Ovary (tissue), 9 donors: ENCODE data around the gene AGBL4. TPM values are rescaled to one million over a fixed set of nuclear protein-coding genes. Genes with fewer than 3 reads are reported as not detected.

Source experiments
- DNase-seq, 5 donors: peaks; one replicate each; pipeline ENCODE4 v3.0.0-alpha.2; 2019 to 2020
- H3K27ac ChIP-seq, 2 donors: fragments of 200-600 bp; one replicate each; pipeline versions ENCODE4 v1.5.1 to v1.8.0; 2019 to 2022
- H3K27me3 ChIP-seq: fragments of 200-600 bp; one replicate; pipeline ENCODE4 v1.8.0; 2022
- H3K36me3 ChIP-seq: fragments of 200-600 bp; sonication (generic); one replicate; pipeline ENCODE4 v1.5.1; 2019
- H3K4me1 ChIP-seq: one replicate; pipeline ENCODE4 v1.8.1; 2013; ENCODE audit warnings: mild to moderate bottlenecking, moderate library complexity; ENCODE audit not compliant: insufficient read depth
- H3K4me3 ChIP-seq: fragments of 200-600 bp; sonication (generic); one replicate; pipeline ENCODE4 v1.5.1; 2017
- H3K9me3 ChIP-seq, 2 donors: fragments of 200-600 bp in 1 of 2; sonication (generic) in 1 of 2; one replicate each; pipeline versions ENCODE4 v1.5.1 to v1.8.1; 2013 to 2019; ENCODE audit warnings: mild to moderate bottlenecking in 1 of 2, moderate library complexity in 1 of 2
- EP300 ChIP-seq: sonication (generic); formaldehyde crosslinking; IDR thresholded peaks from one replicate; pipeline ENCODE4 v1.6.1; 2017; ENCODE audit warnings: antibody characterized with exemption
- POLR2A ChIP-seq: fragments of 450-650 bp; IDR thresholded peaks from one replicate; pipeline ENCODE4 v1.6.1; 2017; ENCODE audit warnings: antibody characterized with exemption, mild to moderate bottlenecking, moderate library complexity
- WGBS, 3 donors: extraction: QIAGEN DNeasy Blood & Tissue Kit in 1 of 3; methylation state at CpG; one replicate each; pipeline versions ENCODE4 v1.1.5 to v1.1.7; 2013 to 2017; 5-methylcytosine and 5-hydroxymethylcytosine counted together
- intact Hi-C, 4 donors: fragments of 100-400 bp; cut with DNase I; formaldehyde crosslinking; loops; one replicate each; pipeline versions ENCODE4 v1.11.0 to v1.15.1; 2022 to 2023
- polyA plus RNA-seq, 2 donors: library from polyadenylated mRNA; stranded (reverse); fragments of 200-250 nt in 1 of 2; fragments of 350-450 nt in 1 of 2; fragmentation: Illumina TruSeq in 1 of 2; extraction: RNeasy Lipid Tissue Mini Kit (QIAGEN cat#74804) in 1 of 2; gene quantifications; one replicate each; pipeline ENCODE4 v1.2.3, GENCODE V29; 2013 to 2014
- total RNA-seq, 7 donors: library from RNA; depleted of rRNA in 2 of 7; stranded (reverse); fragments of >200 nt in 2 of 7; fragmentation: NEBNext Ultra II Directional in 3 of 7; extraction: Animal tissue kit (Norgen Biotek cat#: 25700) in 3 of 7; gene quantifications; one replicate each; pipeline versions ENCODE4 v1.1.0 to v1.2.4, GENCODE V29; 2016 to 2023
- TF ChIP-seq, protein P1 (sequence below), 3 donors: fragments of 450-650 bp in 2 of 3; fragments of 200-600 bp in 1 of 3; IDR thresholded peaks; one replicate each; pipeline versions ENCODE4 v1.5.1 to v1.8.0; 2016 to 2022; ENCODE audit warnings: antibody characterized with exemption in 3 of 3, mild to moderate bottlenecking in 1 of 3
- donor health status: DM: no; HTN: no; CAD: no; lungs with moderate emphysema.
- donor health status: DM: no; HTN: no; CAD: no.
- donor health status: Bipolar disorder and iron deficiency.
- donor health status: DM: yes; HTN: yes; CAD: no.
- donor health status: DM: no; HTN: no; CAD: no.
- donor health status: DM: yes; HTN: yes; CAD: no.

Gene AGBL4
- total and polyA plus RNA-seq, 9 donors: 0.15 to 6.2 (median 0.64) TPM

DNA sequence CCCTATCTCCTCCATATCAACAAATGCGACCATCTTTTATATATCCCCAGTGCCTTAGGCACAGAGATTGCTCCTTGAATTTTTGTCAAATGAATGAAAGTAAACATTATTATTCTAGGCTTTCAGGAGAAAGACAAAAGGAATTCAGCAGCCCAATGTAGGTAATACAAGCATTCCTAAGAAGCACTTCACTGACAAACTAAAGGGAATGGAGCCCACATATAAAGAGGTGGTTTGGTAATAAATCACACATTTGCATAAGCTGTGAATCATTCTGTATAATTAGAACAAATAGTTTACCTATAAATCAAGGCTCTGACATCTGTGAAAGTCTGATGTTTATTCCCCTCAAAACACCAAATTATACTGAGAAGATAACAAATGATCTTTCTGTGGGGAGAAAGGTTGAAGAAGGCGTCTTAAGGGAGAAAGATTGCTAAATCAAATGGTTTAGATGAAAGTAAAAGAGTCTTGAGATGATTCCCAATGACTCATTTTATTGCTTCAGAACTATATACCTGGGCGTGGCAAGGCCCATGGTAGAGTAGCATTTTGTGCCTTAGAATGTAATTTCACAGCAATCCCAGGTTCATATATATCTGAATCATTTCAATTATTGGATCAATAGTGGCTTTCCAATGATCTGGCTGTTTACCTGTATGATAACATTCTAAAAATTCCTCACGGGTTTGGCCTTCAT, 558.1 kb downstream of the AGBL4 start:
- H3K27me3 ChIP-seq: no peaks in the 10 kb centered on the region
- H3K4me1 ChIP-seq: no peaks in the 10 kb centered on the region
- DNase-seq: no peak
- no peak overlapping the region for H3K4me3 ChIP-seq
- intact Hi-C loops: no loop called here
- H3K27ac ChIP-seq: no peak overlapping the region
- no peaks in the 10 kb centered on the region for H3K9me3 ChIP-seq
- TF ChIP-seq POLR2A: no peak
- TF ChIP-seq EP300: no peak
- TF ChIP-seq, protein P1, sequence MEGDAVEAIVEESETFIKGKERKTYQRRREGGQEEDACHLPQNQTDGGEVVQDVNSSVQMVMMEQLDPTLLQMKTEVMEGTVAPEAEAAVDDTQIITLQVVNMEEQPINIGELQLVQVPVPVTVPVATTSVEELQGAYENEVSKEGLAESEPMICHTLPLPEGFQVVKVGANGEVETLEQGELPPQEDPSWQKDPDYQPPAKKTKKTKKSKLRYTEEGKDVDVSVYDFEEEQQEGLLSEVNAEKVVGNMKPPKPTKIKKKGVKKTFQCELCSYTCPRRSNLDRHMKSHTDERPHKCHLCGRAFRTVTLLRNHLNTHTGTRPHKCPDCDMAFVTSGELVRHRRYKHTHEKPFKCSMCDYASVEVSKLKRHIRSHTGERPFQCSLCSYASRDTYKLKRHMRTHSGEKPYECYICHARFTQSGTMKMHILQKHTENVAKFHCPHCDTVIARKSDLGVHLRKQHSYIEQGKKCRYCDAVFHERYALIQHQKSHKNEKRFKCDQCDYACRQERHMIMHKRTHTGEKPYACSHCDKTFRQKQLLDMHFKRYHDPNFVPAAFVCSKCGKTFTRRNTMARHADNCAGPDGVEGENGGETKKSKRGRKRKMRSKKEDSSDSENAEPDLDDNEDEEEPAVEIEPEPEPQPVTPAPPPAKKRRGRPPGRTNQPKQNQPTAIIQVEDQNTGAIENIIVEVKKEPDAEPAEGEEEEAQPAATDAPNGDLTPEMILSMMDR (IDR thresholded peaks at IDR 0.05): no peak
- no peaks in the 10 kb centered on the region for H3K36me3 ChIP-seq
- 51 to 63% (median 58%) methylated on average over 4 of the region's 4 CpGs for WGBS, 3 donors

DNA sequence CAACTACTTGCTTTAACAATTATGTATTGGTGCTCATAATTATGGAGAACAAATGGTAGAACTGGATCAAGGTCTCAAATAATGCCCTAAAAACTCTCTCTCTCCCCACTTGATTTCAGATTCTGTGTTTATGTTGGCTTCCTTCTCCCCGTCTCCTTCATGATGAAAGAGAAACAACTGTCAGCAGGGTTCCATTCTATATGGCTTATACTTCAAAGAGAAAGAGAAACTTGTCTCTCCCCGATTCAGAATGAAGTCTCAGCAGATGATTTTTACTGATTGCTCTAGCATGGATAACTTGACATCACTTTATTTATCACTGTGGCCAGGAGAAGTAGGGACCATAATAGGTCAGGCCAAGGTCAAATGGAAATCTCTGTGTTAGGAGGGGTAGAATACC, 575.6 kb downstream of the AGBL4 start:
- no peak overlapping the region for H3K4me3 ChIP-seq
- intact Hi-C loops: no loop called here
- 45 to 66% (median 50%) methylated on average over 2 of the region's 2 CpGs for WGBS, 3 donors
- DNase-seq: no peak
- TF ChIP-seq, protein P1 (IDR thresholded peaks at IDR 0.05): no peak
- no peak for TF ChIP-seq POLR2A
- TF ChIP-seq EP300: no peak
- no peak overlapping the region for H3K27ac ChIP-seq
- H3K27me3 ChIP-seq: no peaks in the 10 kb centered on the region
- no peaks in the 10 kb centered on the region for H3K36me3 ChIP-seq
- H3K4me1 ChIP-seq: no peaks in the 10 kb centered on the region
- H3K9me3 ChIP-seq: no peaks in the 10 kb centered on the region

DNA sequence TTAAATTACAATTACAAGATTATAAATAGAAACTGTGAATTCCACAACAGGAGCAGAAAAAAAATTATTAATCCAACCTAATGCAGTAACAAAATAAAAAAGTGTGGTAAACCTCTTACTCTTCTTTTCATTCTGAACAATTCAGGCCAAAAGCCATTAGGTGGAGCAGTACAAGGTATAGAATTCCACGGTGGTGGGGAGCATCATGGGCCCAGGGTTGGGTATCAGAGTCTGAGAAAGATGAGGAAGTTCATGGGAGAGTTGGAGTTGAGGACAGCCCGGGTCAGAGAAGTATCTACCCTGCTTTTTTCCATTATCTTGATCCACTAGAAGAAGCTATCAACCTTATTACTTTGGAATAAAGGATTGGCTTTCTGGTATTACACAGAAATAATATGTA, 586.9 kb downstream of the AGBL4 start:
- no peak for DNase-seq
- Histone ChIP-seq H3K9me3 (peaks cover 0 to 5% of the 10 kb centered on the region in 2 donors), H3K4me3 (no peak overlapping the region), H3K27ac (no peak overlapping the region), H3K27me3 (no peaks in the 10 kb centered on the region), H3K36me3 (no peaks in the 10 kb centered on the region), H3K4me1 (no peaks in the 10 kb centered on the region)
- TF ChIP-seq POLR2A: no peak
- no peak for TF ChIP-seq EP300
- TF ChIP-seq, protein P1 (IDR thresholded peaks at IDR 0.05): no peak
- intact Hi-C loops: no loop called here
- 37 to 41% (median 41%) methylated on average over 2 of the region's 2 CpGs for WGBS, 3 donors

DNA sequence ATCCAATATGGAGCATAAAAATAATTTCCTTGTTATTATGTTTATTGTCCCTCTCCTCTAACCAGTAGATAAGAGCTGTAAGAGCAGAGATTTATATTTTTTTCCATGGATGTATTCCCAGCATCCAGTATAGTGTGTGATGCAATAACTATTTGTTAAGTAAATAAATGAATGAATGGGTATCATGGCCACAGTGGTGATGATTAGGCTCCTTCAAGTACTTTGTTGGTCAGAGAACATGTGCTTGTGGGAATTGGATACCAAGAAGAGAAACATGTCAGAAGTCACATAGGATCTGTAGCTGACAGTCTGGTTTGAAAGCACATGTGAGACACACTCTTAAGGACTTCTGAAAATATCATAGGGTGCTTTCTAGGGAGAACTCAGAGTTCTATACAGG, 588.5 kb downstream of the AGBL4 start:
- no peak for DNase-seq
- Histone ChIP-seq H3K27me3 (no peaks in the 10 kb centered on the region), H3K9me3 (no peaks in the 10 kb centered on the region), H3K27ac (no peak overlapping the region), H3K4me1 (no peaks in the 10 kb centered on the region), H3K4me3 (no peak overlapping the region), H3K36me3 (no peaks in the 10 kb centered on the region)
- TF ChIP-seq, protein P1 (IDR thresholded peaks at IDR 0.05): no peak
- TF ChIP-seq POLR2A (no peak), EP300 (no peak)
- intact Hi-C loops: no loop called here
